HCEC 1CT (cell line): ENCODE data around the gene HMBS.
"Not testable (repeated sequence)": the region's sequence is repeated elsewhere in the genome, so short reads cannot be mapped to it uniquely, and the experiment has no call there.

Experiments
- DNase-seq: peaks from one replicate; pipeline ENCODE4 v3.0.0-alpha.2; 2017

The HMBS gene

DNA sequence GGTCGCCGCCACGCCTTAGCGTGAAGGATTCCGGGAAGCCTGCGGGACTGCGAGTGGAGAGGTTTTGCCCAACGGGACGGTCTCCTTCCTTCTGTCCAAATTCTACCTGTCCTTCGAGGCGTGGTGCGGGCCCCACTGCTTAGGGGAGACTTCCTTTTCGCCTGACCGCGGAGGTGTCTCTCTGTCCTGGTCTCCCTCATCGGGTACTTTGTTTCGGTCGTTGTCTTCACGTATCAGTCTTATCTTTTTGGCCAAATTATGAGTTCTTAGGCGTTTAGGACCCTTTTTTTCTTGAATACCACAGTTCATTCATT is 37.1 kb downstream of the HMBS start:
- no peak for DNase-seq

DNA sequence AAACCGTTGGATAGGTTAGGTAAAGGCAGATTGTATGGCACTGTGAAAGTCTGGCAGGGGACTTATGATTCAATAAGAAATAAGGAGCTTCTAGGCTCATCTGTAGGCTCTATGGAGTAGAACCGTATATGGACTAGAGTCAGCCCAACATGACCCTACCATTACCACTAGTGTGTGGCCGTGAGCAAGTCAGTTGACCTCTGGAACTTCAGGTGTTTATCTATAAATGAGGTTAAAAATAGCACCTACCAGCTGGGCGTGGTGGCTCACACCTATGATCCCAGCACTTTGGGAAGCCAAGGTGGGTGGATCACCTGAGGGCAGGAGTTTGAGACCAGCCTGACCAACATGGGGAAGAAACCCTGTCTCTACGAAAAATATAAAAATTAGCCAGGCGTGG is 41.1 kb downstream of the HMBS start:
- DNase-seq, result no peak

GRCh38 chr11:119126675-119127268 is 42.1 kb downstream of the HMBS start:
- no peak for DNase-seq

- no peak for DNase-seq
Observed at GRCh38 chr11:119130662-119131061, 46.0 kb downstream of the HMBS start.

- DNase-seq, result no peak
Observed at GRCh38 chr11:119134389-119134978, 49.8 kb downstream of the HMBS start.

- not testable (repeated sequence) for DNase-seq
Observed at GRCh38 chr11:119139276-119139675, 54.6 kb downstream of the HMBS start.
